NCI-H510A treated with DMSO at 0.1 percent for 48 hours (cell line): Measurements from ENCODE around the gene EYA2.

Source experiments
- DNase-seq: peaks from one replicate; lab custom pipeline; 2025; lab: John Stamatoyannopoulos, UW

The EYA2 gene

DNA sequence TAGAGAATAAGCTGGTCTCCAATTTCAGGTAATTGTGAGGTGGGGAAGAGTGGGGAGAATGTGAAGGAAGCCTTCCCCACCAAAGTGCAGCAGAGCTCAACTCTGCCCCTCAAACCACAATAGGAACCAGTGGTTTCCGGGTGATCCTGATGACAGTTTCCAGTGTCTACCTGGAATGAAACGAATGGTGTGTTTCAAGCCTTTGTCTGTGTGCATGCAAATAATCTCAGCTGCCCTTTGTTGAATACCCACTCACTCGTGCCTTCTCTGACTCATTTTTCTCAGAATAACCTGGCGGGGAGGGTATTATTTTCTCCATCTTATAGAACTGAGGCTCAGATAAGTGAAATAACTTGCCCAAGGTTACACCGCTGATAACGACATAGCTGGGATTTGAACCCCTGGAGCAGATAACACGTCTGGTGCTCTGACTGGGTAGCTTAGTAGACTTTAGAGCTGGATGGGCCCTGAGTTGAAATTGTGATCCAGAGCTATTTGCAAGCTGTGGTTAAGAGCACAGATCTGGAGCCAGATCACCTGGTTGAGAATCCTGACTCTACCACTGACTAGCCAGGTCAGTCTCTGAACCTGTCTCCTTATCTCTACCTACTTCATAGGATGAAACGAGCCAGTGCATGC is 85.1 kb downstream of the EYA2 start:
- no peak for DNase-seq

DNA sequence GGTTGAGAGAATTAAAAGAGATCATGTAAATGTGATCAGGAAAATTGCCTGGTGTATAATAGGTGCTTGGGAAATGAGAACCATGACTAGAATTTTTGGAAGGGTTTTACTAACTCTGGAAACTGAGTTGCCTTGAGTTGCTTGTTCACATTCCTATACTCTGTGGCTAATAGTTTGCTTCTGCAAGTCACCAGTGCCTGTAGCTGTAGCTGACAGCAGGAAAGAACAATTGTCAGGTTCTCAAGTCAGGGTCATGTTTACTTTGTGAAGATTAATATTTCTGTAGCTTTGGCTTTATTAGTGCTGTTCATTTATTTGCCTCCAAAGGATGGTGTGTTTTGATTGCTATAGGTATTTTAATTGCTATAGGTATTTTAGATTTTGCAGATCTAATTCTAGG is 86.5 kb downstream of the EYA2 start:
- DNase-seq, result no peak

- DNase-seq, result no peak
Measured at GRCh38 chr20:46983466-46983865, 88.8 kb downstream of the EYA2 start.

DNA sequence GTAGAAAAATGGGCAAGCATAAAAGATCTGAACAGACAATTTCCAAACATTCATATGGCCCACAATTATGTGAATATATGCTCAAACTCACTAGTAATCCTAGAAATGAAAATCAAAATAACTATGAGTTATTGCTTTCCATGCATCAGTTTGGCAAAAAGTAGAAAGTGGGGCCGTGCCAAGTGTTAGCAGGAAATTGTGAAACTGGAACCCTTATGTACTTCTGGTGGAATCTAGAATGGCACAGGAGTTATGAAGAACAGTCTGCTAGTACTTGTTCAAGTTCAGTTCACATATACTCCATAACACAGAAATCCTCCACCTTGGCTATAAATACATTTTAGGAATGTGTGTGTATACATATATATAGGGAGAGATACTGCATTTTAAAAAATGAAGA is 89.8 kb downstream of the EYA2 start:
- no peak for DNase-seq

- DNase-seq, result peak; percentile 65
Measured at GRCh38 chr20:46985250-46985649, 90.6 kb downstream of the EYA2 start.

DNA sequence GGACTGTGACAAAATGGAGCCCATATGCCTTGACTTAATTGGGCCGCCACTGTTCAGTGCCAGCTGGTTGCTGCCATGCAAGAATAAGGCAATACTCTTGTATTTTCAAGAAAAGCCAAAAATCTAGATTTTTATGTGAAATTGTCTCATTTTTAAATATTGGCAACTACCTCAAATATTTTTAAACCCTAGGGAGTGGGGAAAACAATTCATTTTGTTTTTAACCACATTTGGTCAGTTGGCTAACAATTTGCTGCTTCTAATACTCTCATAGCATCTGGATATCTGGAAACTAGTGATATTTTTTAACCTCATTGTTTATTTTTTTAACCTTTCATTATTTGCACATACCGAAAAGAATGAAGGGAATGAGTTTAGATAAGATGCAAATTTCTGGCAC is 91.0 kb downstream of the EYA2 start:
- DNase-seq, result no peak

- no peak for DNase-seq
Measured at GRCh38 chr20:46987001-46987400, 92.4 kb downstream of the EYA2 start.

DNA sequence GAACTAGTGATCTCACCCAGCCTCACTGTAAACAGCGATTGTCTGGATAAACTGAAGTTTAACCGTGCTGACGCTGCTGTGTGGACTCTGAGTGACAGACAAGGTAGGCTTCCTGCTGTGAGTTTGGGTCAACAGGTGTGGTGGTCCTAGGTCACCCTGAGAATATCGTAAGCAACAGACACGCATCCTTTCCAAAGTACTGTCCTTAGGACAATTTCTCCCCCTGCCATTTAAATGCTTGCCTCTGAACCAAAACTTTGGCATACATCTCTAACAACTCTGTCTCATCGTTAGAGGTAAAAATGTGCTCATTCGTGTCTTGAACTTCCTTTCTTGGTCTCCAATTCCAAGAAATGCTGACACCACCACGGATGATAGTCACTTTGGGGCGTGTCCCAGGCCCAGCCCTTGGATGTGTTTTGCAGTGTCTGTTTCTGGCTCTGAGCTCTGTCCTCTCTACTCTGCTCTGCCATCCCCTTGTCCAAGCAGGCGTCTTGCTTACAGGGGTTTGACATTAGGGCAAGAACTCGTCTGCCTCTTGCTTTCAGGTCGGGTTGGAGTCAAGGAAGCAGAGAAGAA is 95.5 kb downstream of the EYA2 start:
- DNase-seq, result no peak

DNA sequence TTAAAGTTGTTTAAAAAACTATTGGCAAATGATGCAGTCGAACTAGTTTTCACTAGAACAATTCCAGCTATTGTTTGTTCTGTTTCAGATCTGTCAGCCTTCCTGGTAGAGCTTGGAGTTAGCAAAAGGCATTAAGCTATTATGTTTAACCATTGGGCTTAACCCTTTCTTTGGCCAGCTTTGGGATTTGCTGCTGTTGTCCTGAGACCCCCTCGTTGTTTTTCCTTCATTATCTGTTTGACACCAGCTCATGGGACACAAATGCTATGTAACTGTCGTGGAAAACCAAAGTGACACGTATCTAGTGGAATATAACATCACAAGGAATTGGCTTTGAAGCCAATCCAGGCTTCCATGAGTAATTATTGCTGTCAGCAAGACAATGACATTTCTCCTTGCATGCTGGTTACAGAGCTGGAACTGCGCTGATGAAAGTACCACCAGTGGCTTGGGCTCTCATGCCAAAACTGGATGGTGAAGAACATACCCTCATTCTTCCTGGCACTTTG is 96.0 kb downstream of the EYA2 start:
- DNase-seq, result no peak

GRCh38 chr20:46991168-46991567 is 96.5 kb downstream of the EYA2 start:
- no peak for DNase-seq

DNA sequence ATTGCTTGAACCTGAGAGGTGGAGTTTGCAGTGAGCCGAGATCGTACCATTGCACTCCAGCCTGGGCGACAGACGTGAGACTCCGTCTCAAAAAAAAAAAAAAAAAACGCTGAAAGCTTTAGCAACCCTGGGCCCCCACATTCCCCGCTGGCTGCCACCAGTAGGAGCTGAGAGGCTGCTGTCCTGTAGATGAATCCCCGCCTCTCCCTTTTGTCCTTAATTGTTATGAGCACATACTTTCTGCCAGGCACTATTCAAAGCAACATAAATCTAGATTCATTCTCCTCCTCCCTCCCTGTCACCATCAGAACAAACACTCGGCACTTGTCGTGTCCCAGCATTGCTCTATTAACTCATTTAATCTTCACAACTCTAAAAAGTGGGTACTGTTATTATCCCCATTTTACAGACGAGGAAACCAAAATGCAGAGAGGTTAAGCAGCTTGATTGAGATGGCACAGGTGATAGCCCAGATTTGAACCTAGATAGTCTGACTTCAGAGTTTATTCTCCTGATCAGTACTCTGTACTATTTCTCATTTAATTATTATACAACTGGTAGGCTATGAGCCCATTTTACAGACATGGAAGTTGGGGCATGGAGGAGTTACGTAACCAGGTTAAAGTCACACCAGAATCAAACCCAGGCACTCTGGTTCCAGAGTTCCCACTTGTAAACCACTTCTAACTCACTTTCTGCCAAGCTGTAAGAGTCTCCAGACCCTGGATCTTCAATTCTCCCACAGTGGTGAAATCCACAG is 97.4 kb downstream of the EYA2 start:
- DNase-seq, result no peak

- no peak for DNase-seq
Measured at GRCh38 chr20:46992640-46993035, 98.0 kb downstream of the EYA2 start.

DNA sequence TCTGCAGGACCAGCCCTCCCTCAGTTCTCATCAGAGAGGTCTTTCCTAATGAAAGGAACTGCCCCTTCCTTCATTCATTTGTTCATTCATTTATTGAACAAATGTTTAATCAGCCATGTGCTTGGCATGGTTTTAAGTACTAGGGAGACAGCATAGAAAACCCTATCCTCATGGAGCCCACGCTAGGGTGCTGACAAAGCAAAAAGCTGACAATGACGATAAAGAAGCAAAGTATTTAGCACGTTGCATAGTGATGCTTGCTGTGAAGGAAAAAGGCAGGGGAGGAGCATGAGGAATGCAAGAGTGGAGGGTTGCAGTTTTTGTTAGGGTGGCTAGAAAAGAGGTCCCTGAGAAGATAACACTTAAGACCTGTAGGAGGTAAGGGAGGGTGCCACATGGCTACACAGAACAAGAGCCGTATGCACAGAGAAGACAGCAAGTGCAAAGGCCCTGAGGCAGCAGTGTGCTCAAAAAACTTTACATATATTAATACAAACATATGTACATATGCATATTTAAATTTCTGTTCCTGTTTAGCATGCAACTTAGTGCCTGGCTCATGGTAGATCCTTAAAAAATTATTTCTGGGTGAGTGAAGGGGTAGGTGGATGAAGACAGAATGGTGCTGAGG is 98.9 kb downstream of the EYA2 start:
- no peak for DNase-seq

DNA sequence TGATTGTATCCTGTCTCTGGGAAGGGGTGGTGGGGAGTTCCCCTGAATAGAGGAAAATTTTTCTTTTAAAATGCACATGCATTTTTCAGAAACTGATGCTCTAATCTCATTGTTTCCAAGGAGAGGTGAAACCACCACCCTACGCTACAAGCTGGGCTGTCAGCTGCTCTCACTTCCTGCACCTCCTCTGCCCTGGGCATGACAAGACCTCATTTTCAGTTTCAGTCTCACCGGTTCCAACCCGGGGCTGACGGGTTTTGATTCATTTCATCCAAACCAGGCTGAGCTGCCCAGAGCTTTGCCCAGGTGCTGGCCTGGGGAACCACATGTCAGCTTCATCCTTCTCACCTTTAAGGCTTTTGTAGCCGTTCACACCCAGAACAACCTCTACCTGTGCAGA is 99.7 kb downstream of the EYA2 start:
- DNase-seq, result no peak

DNA sequence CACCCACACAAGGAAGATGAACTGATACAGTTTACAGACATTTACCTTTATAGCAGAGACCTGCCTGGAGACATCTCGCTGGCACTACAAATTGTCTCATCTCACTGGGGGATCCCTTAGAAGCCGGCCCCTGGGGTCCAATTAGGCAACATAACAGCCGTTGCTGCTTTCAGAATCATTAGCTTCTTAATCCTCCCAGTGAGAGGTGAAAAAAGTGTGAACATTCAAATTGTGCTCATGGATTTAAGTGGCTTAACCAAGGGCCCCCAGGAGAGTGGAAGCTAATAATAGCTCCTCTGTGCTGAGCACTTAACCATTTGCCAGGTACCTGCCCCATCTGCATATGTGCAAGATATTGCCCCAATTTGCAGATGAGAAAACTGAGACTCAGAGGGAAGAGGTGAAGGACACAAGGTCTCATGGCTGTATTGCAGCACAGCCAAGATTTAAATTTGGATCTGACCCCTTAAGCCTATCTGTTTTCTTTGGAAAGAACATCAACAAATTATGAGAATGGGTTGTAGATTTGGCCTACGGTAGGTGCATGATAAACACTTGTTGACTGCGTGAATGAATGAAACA is 101.0 kb downstream of the EYA2 start:
- no peak for DNase-seq

GRCh38 chr20:46997187-46997586 is 102.5 kb downstream of the EYA2 start:
- no peak for DNase-seq

DNA sequence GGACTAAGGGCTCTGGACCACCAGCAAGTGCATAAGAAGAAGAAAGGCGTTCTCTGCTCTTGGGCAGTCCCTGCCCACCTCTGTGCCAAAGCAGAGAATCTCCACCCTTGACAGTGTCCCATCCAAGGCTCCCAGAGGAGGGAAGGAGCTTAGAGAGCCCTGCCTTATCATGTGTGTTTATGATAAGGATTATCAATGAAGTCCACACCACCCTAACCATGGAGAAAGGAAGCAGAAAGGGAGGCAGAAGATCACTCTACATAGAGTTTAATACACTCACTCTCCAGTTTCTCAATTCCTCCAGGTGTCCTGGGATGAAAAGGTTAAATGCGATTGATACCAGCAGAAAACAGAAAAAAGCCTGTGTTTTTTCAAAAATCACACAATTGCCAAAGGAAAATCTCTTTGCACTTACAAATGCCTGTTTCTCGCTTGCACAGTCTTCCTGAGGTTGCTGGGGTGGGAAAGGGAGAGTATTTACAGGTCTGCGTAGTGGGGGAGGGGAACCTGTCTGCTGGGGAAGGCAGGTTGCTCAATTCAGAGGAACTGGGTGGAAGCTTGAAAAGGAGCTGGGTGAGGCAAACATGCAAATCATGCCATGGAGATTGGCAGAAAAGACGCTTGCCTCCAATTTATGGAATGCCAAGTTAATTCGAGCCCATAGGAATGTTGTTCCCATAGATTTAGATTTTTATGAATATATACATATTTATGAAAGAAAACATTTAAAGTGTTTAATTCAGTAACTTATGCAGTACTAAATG is 104.0 kb downstream of the EYA2 start:
- peak; percentile 60 for DNase-seq

GRCh38 chr20:46999801-47000465 is 105.3 kb downstream of the EYA2 start:
- peak; percentile 68 for DNase-seq

DNA sequence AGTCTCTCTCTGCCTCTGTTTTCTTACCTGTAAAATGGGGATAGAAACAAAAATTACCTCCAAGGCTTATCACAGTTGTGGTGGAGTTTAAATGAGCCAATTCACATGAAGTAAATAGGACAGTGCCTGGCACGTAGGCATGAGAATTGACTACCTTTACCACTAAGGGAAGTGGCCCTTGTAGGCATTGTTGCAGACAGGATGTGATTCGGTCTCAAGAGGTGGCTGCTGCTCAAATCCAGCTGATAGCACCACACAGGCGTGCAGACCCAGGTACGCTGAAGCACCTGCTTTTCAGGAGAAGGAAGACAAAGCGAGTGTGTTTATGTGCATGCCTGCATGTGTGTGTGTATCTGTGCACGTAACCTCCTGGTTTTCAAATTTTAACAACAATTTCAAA is 108.6 kb downstream of the EYA2 start:
- peak; percentile 72 for DNase-seq

DNA sequence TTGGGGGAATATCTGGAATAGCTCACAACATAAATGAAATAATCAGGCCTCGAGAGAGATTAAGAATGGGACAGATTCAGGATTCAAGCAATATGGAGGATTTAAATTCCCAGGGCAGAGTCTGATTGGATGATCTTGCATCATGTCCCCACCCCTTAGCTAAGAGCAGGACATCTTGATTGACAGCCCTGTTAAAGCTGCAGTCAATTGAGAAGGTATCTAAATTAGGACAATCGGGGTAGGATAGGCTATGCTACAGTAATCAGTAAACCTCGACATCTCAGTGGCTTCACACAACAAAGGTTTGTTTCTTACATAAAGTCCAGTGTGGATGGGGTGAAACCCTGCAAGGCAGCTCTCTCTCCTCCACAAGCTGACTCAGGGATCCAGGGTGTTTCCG is 109.5 kb downstream of the EYA2 start:
- no peak for DNase-seq
